Renal pelvis (tissue), 12 donors: Measurements from ENCODE around the gene METTL21C. TPM values are rescaled to one million over a fixed set of nuclear protein-coding genes. Genes with fewer than 3 reads are reported as not detected.

Source experiments
- DNase-seq: peaks from one replicate; pipeline ENCODE4 v3.0.0-alpha.2; 2013
- long read RNA-seq, 16 experiments: transcript quantifications; one replicate each; lab custom pipeline, GENCODE V29; 2026
- polyA plus RNA-seq, 3 donors: library from polyadenylated mRNA; unstranded; fragments of 120-200 nt; gene quantifications; one replicate each; pipeline ENCODE4 v1.2.1, GENCODE V29; 2013; ENCODE audit not compliant: insufficient read length in 3 of 3

Gene METTL21C
- under 1 TPM; 0.23 to 0.55 (median 0.52) TPM for polyA plus RNA-seq
- long read RNA-seq, donor 1 = 0 reads
- long read RNA-seq, donor 2 = 0 reads
- long read RNA-seq, donor 3 = 0 reads
- long read RNA-seq, donor 4 = 0 reads
- long read RNA-seq, donor 5 = 0 reads
- long read RNA-seq, donor 6 = 0 reads
- long read RNA-seq, donor 7 = 0 reads
- long read RNA-seq, donor 8 = 0 reads
- long read RNA-seq, donor 9 = 0 reads
- long read RNA-seq, donor 10 = 0 reads
- long read RNA-seq, donor 11 = 0 reads
- long read RNA-seq, donor 12 = 0 reads
- long read RNA-seq, donor 13, partial matches to known transcripts = 0 of 1 reads
- long read RNA-seq, donor 13, other reads (novel, unspliced or antisense) = 0 of 1 reads
- long read RNA-seq, donor 14 = 0 reads
- long read RNA-seq, donor 15 = 0 reads
- long read RNA-seq, donor 16 = 0 reads

GRCh38 chr13:102694937-102695336 lies at the start of gene METTL21C:
TSS of gene METTL21C (minus strand) at chr13:102695044. CDS start at chr13:102694498, 546 bp downstream.
- no peak for DNase-seq

GRCh38 chr13:102742506-102742905 lies 47.7 kb upstream of the METTL21C start:
- no peak for DNase-seq

- DNase-seq = no peak
Observed at GRCh38 chr13:102742101-102742500, 47.3 kb upstream of the METTL21C start.

GRCh38 chr13:102729560-102730270 lies 34.9 kb upstream of the METTL21C start:
- DNase-seq = no peak

GRCh38 chr13:102726430-102726829 lies 31.6 kb upstream of the METTL21C start:
- no peak for DNase-seq

- no peak for DNase-seq
Observed at GRCh38 chr13:102724923-102725322, 30.1 kb upstream of the METTL21C start.

- DNase-seq = no peak
Observed at GRCh38 chr13:102721800-102722231, 27.0 kb upstream of the METTL21C start.

- no peak for DNase-seq
Observed at GRCh38 chr13:102718746-102719145, 23.9 kb upstream of the METTL21C start.

GRCh38 chr13:102715447-102715846 lies 20.6 kb upstream of the METTL21C start:
- no peak for DNase-seq

- DNase-seq = no peak
Observed at GRCh38 chr13:102710261-102710679, 15.4 kb upstream of the METTL21C start.

GRCh38 chr13:102709536-102709935 lies 14.7 kb upstream of the METTL21C start:
- DNase-seq = no peak

- no peak for DNase-seq
Observed at GRCh38 chr13:102708991-102709390, 14.1 kb upstream of the METTL21C start.

GRCh38 chr13:102708211-102708610 lies 13.4 kb upstream of the METTL21C start:
- DNase-seq = no peak

GRCh38 chr13:102707467-102707866 lies 12.6 kb upstream of the METTL21C start:
- DNase-seq = no peak

- DNase-seq = no peak
Observed at GRCh38 chr13:102704238-102705058, 9.6 kb upstream of the METTL21C start.

- DNase-seq = no peak
Observed at GRCh38 chr13:102703726-102704035, 8.8 kb upstream of the METTL21C start.

- no peak for DNase-seq
Observed at GRCh38 chr13:102702965-102703725, 8.3 kb upstream of the METTL21C start.

- DNase-seq = no peak
Observed at GRCh38 chr13:102701331-102701730, 6.5 kb upstream of the METTL21C start.

- no peak for DNase-seq
Observed at GRCh38 chr13:102700088-102701031, 5.5 kb upstream of the METTL21C start.

- DNase-seq = no peak
Observed at GRCh38 chr13:102699504-102699903, 4.7 kb upstream of the METTL21C start.

GRCh38 chr13:102698649-102698980 lies 3.8 kb upstream of the METTL21C start:
- DNase-seq = no peak
